HepG2 (cell line): ENCODE measurements around the gene DNM1L. TPM values are rescaled to one million over a fixed set of nuclear protein-coding genes. Genes with fewer than 3 reads are reported as not detected.

ENCODE experiments used
- AGO2 ChIP-seq: fragments of 200-400 bp; formaldehyde crosslinking; optimal IDR thresholded peaks from 2 replicates; pipeline ENCODE3; 2017; ENCODE audit warnings: mild to moderate bottlenecking, low read depth, low read length, moderate library complexity
- ARNTL ChIP-seq: sonication (generic); formaldehyde crosslinking; IDR thresholded peaks from 2 replicates; pipeline ENCODE4 v1.4.0; 2020; ENCODE audit warnings: mild to moderate bottlenecking, missing genetic modification reagents
- CHCHD3 ChIP-seq: sonication (generic); formaldehyde crosslinking; IDR thresholded peaks from 2 replicates; pipeline ENCODE4 v1.8.0; 2022; ENCODE audit warnings: mild to moderate bottlenecking, missing genetic modification reagents, moderate library complexity
- CSRNP1 ChIP-seq: sonication (generic); formaldehyde crosslinking; IDR thresholded peaks from 2 replicates; pipeline ENCODE4 v1.8.1; 2023; ENCODE audit warnings: mild to moderate bottlenecking, missing genetic modification reagents
- CTCF ChIP-seq: sonication (generic); formaldehyde crosslinking; IDR thresholded peaks from 2 replicates; pipeline ENCODE4 v1.5.0; 2020; ENCODE audit warnings: mild to moderate bottlenecking, missing genetic modification reagents, moderate library complexity
- EP300 ChIP-seq, 3 experiments: sonication (generic) in 1 of 3; formaldehyde crosslinking in 1 of 3; IDR thresholded peaks; 2 replicates each; pipeline versions ENCODE4 v1.5.1 to v1.6.1; 2011 to 2020; ENCODE audit warnings: low read depth in 2 of 3, low read length in 2 of 3, borderline replicate concordance in 1 of 3, improper control_type of control experiment in 1 of 3, mild to moderate bottlenecking in 1 of 3, missing genetic modification reagents in 1 of 3, moderate library complexity in 1 of 3
- ETV6 ChIP-seq: sonication (generic); formaldehyde crosslinking; conservative IDR thresholded peaks from 2 replicates; pipeline ENCODE4 v1.4.0; 2020; ENCODE audit warnings: missing genetic modification reagents
- HDAC2 ChIP-seq: sonication (generic); formaldehyde crosslinking; IDR thresholded peaks from 2 replicates; pipeline ENCODE4 v1.4.0; 2020; ENCODE audit warnings: missing genetic modification reagents
- HDAC6 ChIP-seq: fragments of 200-600 bp; sonication (generic); IDR thresholded peaks from 2 replicates; pipeline ENCODE4 v1.7.0; 2017; ENCODE audit warnings: mild to moderate bottlenecking, antibody characterized with exemption, low read length, low read depth
- HMG20A ChIP-seq: IDR thresholded peaks from 2 replicates; pipeline ENCODE4 v1.6.1; 2016; ENCODE audit warnings: borderline replicate concordance
- HNRNPK ChIP-seq: fragments of 200-400 bp; formaldehyde crosslinking; IDR thresholded peaks from 2 replicates; pipeline ENCODE4 v1.6.1; 2018; ENCODE audit warnings: low read length, low read depth, moderate library complexity, mild to moderate bottlenecking; ENCODE audit not compliant: poor library complexity, severe bottlenecking
- HOXA7 ChIP-seq: sonication (generic); formaldehyde crosslinking; IDR thresholded peaks from 2 replicates; pipeline ENCODE4 v1.8.1; 2022; ENCODE audit warnings: mild to moderate bottlenecking, missing genetic modification reagents, moderate library complexity
- ISX ChIP-seq: sonication (generic); formaldehyde crosslinking; conservative IDR thresholded peaks from 2 replicates; pipeline ENCODE4 v1.5.0; 2020; ENCODE audit warnings: missing genetic modification reagents
- KLF15 ChIP-seq: sonication (generic); formaldehyde crosslinking; IDR thresholded peaks from 2 replicates; pipeline ENCODE4 v1.8.1; 2023; ENCODE audit warnings: borderline replicate concordance, mild to moderate bottlenecking, inconsistent platforms, missing genetic modification reagents, mixed read lengths
- NFKBIZ ChIP-seq: IDR thresholded peaks from 2 replicates; pipeline ENCODE4 v1.6.1; 2018; ENCODE audit warnings: missing genetic modification reagents, missing compliant biosample characterization
- PRMT3 ChIP-seq: sonication (generic); formaldehyde crosslinking; IDR thresholded peaks from 2 replicates; pipeline ENCODE4 v1.8.1; 2022; ENCODE audit warnings: low read depth, mild to moderate bottlenecking, moderate library complexity, missing genetic modification reagents, borderline replicate concordance
- ZNF17 ChIP-seq: sonication (generic); formaldehyde crosslinking; IDR thresholded peaks from 2 replicates; pipeline ENCODE4 v1.5.0; 2020; ENCODE audit warnings: mild to moderate bottlenecking, missing genetic modification reagents
- ZNF296 ChIP-seq: sonication (generic); formaldehyde crosslinking; conservative IDR thresholded peaks from 2 replicates; pipeline ENCODE4 v1.5.0; 2020; ENCODE audit warnings: mild to moderate bottlenecking, missing genetic modification reagents
- ZNF513 ChIP-seq: sonication (generic); formaldehyde crosslinking; conservative IDR thresholded peaks from 2 replicates; pipeline ENCODE4 v1.5.0; 2020; ENCODE audit warnings: missing genetic modification reagents
- ZNF543 ChIP-seq: sonication (generic); formaldehyde crosslinking; IDR thresholded peaks from 2 replicates; pipeline ENCODE4 v1.4.0; 2020; ENCODE audit warnings: mild to moderate bottlenecking, missing genetic modification reagents
- ZNF549 ChIP-seq: sonication (generic); formaldehyde crosslinking; IDR thresholded peaks from 2 replicates; pipeline ENCODE4 v1.5.0; 2020; ENCODE audit warnings: missing genetic modification reagents
- ZNF569 ChIP-seq: sonication (generic); formaldehyde crosslinking; IDR thresholded peaks from 2 replicates; pipeline ENCODE4 v1.5.0; 2020; ENCODE audit warnings: mild to moderate bottlenecking, missing genetic modification reagents, moderate library complexity, borderline replicate concordance
- ZNF773 ChIP-seq: sonication (generic); formaldehyde crosslinking; IDR thresholded peaks from 2 replicates; pipeline ENCODE4 v1.4.0; 2020; ENCODE audit warnings: missing genetic modification reagents, borderline replicate concordance
- polyA plus RNA-seq, 8 experiments: library from polyadenylated mRNA; depleted of rRNA in 3 of 8; stranded (reverse) in 7 of 8; unstranded in 1 of 8; fragments of >200 nt; fragmentation: Illumina TruSeq in 4 of 8; extraction: Trizol in 4 of 8; gene quantifications; 2 replicates each; pipeline versions ENCODE4 v1.2.1 to v1.2.3, GENCODE V29; 2011 to 2016; ENCODE audit warnings: low read depth in 4 of 8, missing spikeins in 1 of 8, mixed read lengths in 1 of 8; ENCODE audit not compliant: insufficient read depth in 1 of 8
- total RNA-seq, 5 experiments: library from RNA; depleted of rRNA; stranded (reverse); fragments of >200 nt; fragmentation: Illumina TruSeq; extraction: Trizol; gene quantifications; 2 replicates each; pipeline ENCODE4 v1.2.3, GENCODE V29; 2016; ENCODE audit warnings: low read depth in 1 of 5

DNM1L gene
- total and polyA plus RNA-seq, 2 of the 13 experiments (the other 11 are each of a cell fraction or from before 2014, with no cell fraction given), result 35.9 to 65.8 TPM

- TF ChIP-seq ZNF549 (CRISPR knock-in tag) (no peak), CHCHD3 (CRISPR knock-in tag) (0 out of 2 replicates have a peak, but pooled peaks have one; percentile 7), ETV6 (no peak), ZNF773 (CRISPR knock-in tag) (no peak), HDAC6 (no peak), ZNF569 (CRISPR knock-in tag) (no peak), ISX (no peak), HOXA7 (CRISPR knock-in tag) (no peak), PRMT3 (CRISPR knock-in tag) (no peak), ZNF543 (CRISPR knock-in tag) (no peak), ZNF17 (CRISPR knock-in tag) (no peak), AGO2 (peak; percentile 65), CTCF (CRISPR knock-in tag) (peak; percentile 93), ARNTL (CRISPR knock-in tag) (no peak; the same call in 1 of the 2 replicates), CSRNP1 (CRISPR knock-in tag) (peak; percentile 71; the same call in 1 of the 2 replicates), ZNF513 (CRISPR knock-in tag) (no peak), NFKBIZ (CRISPR knock-in tag) (no peak), EP300 (IDR thresholded peaks at IDR 0.05; ENCODE audit: low read depth in 2 of 2, low read length in 2 of 2) (no peak), EP300 (CRISPR knock-in tag; IDR thresholded peaks at IDR 0.05; ENCODE audit: borderline replicate concordance) (no peak), HNRNPK (no peak), HMG20A (CRISPR knock-in tag) (no peak), KLF15 (no peak), HDAC2 (CRISPR knock-in tag) (no peak; the same call in 1 of the 2 replicates), ZNF296 (no peak)
These were observed 76.8 kb downstream of the DNM1L start, which contains the start of gene YARS2 (continued) for GRCh38 chr12:32755654-32756475.
